GM12874 (cell line): ENCODE measurements around the gene PDLIM7.

Source experiments
- TF ChIP-seq, protein P1 (sequence below): IDR thresholded peaks from 2 replicates; pipeline ENCODE4 v1.5.1; 2011; ENCODE audit warnings: low read depth, mild to moderate bottlenecking, control low read depth, low read length, moderate library complexity; ENCODE audit not compliant: insufficient read depth

Gene PDLIM7

GRCh38 chr5:177471610-177472356 lies 25.6 kb downstream of the PDLIM7 start:
- TF ChIP-seq, protein P1, sequence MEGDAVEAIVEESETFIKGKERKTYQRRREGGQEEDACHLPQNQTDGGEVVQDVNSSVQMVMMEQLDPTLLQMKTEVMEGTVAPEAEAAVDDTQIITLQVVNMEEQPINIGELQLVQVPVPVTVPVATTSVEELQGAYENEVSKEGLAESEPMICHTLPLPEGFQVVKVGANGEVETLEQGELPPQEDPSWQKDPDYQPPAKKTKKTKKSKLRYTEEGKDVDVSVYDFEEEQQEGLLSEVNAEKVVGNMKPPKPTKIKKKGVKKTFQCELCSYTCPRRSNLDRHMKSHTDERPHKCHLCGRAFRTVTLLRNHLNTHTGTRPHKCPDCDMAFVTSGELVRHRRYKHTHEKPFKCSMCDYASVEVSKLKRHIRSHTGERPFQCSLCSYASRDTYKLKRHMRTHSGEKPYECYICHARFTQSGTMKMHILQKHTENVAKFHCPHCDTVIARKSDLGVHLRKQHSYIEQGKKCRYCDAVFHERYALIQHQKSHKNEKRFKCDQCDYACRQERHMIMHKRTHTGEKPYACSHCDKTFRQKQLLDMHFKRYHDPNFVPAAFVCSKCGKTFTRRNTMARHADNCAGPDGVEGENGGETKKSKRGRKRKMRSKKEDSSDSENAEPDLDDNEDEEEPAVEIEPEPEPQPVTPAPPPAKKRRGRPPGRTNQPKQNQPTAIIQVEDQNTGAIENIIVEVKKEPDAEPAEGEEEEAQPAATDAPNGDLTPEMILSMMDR, result no peak

- TF ChIP-seq, protein P1, result no peak
These were observed 26.5 kb downstream of the PDLIM7 start for GRCh38 chr5:177470759-177471536.

DNA sequence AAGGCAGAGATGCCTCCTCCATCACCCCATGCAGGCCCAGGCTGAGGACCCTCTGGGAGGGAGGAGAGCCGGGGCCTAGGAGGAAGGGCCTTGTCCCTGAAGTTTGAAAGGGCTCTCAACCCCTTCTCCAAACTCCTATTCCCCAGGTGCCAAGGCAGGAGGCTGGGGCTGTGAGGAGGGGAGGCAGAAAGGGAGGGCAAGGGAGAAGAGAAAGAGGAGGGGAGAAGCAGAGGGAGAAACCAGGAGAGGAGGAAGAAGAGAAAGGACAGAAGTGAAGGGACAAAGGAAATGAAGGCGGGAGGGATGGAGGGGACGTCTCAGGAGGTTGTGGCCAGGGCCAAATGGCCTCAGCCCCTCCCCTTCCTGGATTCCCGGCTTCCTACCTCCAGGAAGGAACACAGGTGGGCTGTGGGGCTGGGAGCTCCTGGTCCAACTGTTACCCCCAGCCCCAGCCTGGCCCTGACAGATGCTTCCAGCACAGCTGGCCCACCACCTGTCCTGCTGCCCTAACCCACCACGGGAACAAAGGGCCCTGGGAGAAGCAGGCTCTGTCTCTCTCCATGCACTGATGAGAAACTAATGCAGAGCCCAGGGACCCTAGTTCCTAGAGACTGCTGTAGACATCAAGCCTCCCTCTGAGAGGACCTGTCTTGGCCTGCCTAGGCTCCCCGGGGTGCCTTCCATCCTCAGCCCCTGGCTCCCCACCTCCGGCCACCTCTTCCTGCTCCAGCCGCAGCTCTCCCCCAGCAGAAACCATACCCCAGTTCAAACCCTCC lies 27.5 kb downstream of the PDLIM7 start:
- TF ChIP-seq, protein P1, result no peak

- TF ChIP-seq, protein P1, result no peak
These were observed 28.4 kb downstream of the PDLIM7 start for GRCh38 chr5:177468685-177469628.

GRCh38 chr5:177468329-177468684 lies 29.1 kb downstream of the PDLIM7 start:
- TF ChIP-seq, protein P1, result no peak

GRCh38 chr5:177467436-177467835 lies 30.0 kb downstream of the PDLIM7 start:
- TF ChIP-seq, protein P1, result no peak
